ENCODE measurements around the gene EIF3K.
"Not testable (repeated sequence)": the region's sequence is repeated elsewhere in the genome, so short reads cannot be mapped to it uniquely, and the experiment has no call there.

EIF3K gene, protein sequence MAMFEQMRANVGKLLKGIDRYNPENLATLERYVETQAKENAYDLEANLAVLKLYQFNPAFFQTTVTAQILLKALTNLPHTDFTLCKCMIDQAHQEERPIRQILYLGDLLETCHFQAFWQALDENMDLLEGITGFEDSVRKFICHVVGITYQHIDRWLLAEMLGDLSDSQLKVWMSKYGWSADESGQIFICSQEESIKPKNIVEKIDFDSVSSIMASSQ

GRCh38 chr19:38618590-38619360, at the start of gene EIF3K:
Gene EIF3K (plus strand): TSS chr19:38619188. CDS start chr19:38619269, 81 bp downstream.
- H3K4me3 ChIP-seq (ENCODE audit: low read depth in 1 of 2, low read length in 2 of 2) = peak within 1 kb of the TSS; percentile 70 to 97
- H3K9me3 ChIP-seq (ENCODE audit: low read length) = no peaks in the 10 kb centered on the region
- H3K9ac ChIP-seq (ENCODE audit: low read length) = peak within 1 kb of the TSS; percentile 95
- peak within 1 kb of the TSS; percentile 76 for H3K27ac ChIP-seq (ENCODE audit: low read depth, low read length)
- peaks cover 24% of the 10 kb centered on the region for H3K36me3 ChIP-seq (ENCODE audit: insufficient read depth, low read length)
- H3K27me3 ChIP-seq (ENCODE audit: control insufficient read depth in 1 of 2, insufficient read depth in 2 of 2, low read length in 2 of 2) = no peaks in the 10 kb centered on the region
- peaks cover 19% of the 10 kb centered on the region for H3K4me1 ChIP-seq (ENCODE audit: insufficient read depth, low read length)

GRCh38 chr19:38569368-38569983, 49.5 kb upstream of the EIF3K start:
- Histone ChIP-seq H3K9ac (ENCODE audit: low read length) (no peak overlapping the region), H3K27ac (ENCODE audit: low read depth, low read length) (no peak overlapping the region), H3K4me1 (ENCODE audit: insufficient read depth, low read length) (no peaks in the 10 kb centered on the region), H3K36me3 (ENCODE audit: insufficient read depth, low read length) (no peaks in the 10 kb centered on the region), H3K4me3 (ENCODE audit: low read depth in 1 of 2, low read length in 2 of 2) (no peak overlapping the region), H3K27me3 (ENCODE audit: control insufficient read depth in 1 of 2, insufficient read depth in 2 of 2, low read length in 2 of 2) (peaks cover 0 to 14% of the 10 kb centered on the region in 2 donors), H3K9me3 (ENCODE audit: low read length) (no peaks in the 10 kb centered on the region)

DNA sequence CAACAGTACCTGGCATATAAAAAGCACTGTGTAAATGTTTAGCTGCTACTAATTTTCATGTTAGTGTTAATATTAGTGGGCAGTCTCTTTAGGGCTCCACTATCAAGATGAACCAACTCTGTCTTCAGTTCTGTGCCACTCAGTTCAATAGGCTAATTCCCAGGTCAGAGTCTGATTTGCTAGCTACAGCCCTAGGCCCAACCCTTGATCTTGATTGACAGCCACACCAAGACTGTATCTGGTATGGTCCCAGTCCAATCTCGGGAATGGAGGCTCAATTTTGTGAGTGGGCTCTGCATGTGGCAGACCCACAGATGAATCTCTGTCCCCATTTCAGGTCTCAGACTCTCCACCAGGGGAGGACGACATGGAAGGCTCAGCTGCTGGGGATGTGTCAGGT, 47.3 kb upstream of the EIF3K start:
- Histone ChIP-seq H3K4me1 (ENCODE audit: insufficient read depth, low read length) (no peaks in the 10 kb centered on the region), H3K27ac (ENCODE audit: low read depth, low read length) (no peak overlapping the region), H3K9ac (ENCODE audit: low read length) (no peak overlapping the region), H3K4me3 (ENCODE audit: low read depth in 1 of 2, low read length in 2 of 2) (no peak overlapping the region), H3K9me3 (ENCODE audit: low read length) (no peaks in the 10 kb centered on the region), H3K36me3 (ENCODE audit: insufficient read depth, low read length) (no peaks in the 10 kb centered on the region), H3K27me3 (ENCODE audit: control insufficient read depth in 1 of 2, insufficient read depth in 2 of 2, low read length in 2 of 2) (peaks cover 0 to 3% of the 10 kb centered on the region in 2 donors)

GRCh38 chr19:38577826-38578225, 41.2 kb upstream of the EIF3K start:
- no peak overlapping the region for H3K4me3 ChIP-seq (ENCODE audit: low read depth in 1 of 2, low read length in 2 of 2)
- H3K4me1 ChIP-seq (ENCODE audit: insufficient read depth, low read length) = no peaks in the 10 kb centered on the region
- no peak overlapping the region for H3K9ac ChIP-seq (ENCODE audit: low read length)
- H3K27ac ChIP-seq (ENCODE audit: low read depth, low read length) = no peak overlapping the region
- H3K27me3 ChIP-seq (ENCODE audit: control insufficient read depth in 1 of 2, insufficient read depth in 2 of 2, low read length in 2 of 2) = no peaks in the 10 kb centered on the region
- no peaks in the 10 kb centered on the region for H3K9me3 ChIP-seq (ENCODE audit: low read length)
- no peaks in the 10 kb centered on the region for H3K36me3 ChIP-seq (ENCODE audit: insufficient read depth, low read length)

DNA sequence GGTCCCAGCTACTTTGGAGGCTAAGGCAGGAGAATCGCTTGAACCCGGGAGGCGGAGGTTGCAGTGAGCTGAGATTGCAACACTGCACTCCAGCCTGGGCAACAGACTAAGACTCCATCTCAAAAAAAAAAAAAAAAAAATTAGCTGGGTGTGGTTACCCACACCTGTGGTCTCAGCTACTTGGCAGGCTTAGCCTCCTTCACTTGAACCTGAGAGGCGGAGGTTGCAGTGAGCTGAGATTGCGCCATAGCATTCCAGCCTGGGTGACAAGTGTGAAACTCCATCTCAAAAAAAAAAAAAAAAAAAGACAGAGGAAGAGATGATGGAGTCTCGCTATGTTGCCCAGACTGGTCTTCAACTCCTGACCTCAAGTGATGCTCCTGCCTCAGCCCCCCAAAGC, 39.7 kb upstream of the EIF3K start:
- not testable (repeated sequence) for H3K9me3 ChIP-seq (ENCODE audit: low read length); H3K4me1 ChIP-seq (ENCODE audit: insufficient read depth, low read length); H3K27ac ChIP-seq (ENCODE audit: low read depth, low read length); H3K4me3 ChIP-seq (ENCODE audit: low read depth in 1 of 2, low read length in 2 of 2); H3K27me3 ChIP-seq (ENCODE audit: control insufficient read depth in 1 of 2, insufficient read depth in 2 of 2, low read length in 2 of 2); H3K36me3 ChIP-seq (ENCODE audit: insufficient read depth, low read length); H3K9ac ChIP-seq (ENCODE audit: low read length)

DNA sequence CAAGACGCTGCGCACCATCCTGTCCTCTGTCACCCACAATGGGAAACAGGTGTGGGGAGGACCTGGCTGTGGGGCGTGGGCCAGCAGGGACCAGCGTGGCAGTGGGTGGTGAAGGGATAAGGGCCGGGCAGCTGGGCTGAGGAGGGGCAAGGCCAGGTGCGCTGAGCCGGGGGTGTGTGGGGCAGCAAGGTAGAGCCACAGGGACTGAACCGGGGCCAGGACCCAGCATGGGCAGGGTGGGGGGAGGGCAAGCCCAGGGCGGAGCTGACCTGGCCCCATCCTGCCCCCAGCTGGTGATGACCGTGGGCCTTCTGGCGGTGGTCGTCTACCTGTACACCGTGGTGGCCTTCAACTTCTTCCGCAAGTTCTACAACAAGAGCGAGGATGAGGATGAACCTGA, 38.9 kb upstream of the EIF3K start:
- no peak overlapping the region for H3K4me3 ChIP-seq (ENCODE audit: low read depth in 1 of 2, low read length in 2 of 2)
- H3K27ac ChIP-seq (ENCODE audit: low read depth, low read length) = no peak overlapping the region
- H3K9ac ChIP-seq (ENCODE audit: low read length) = no peak overlapping the region
- H3K27me3 ChIP-seq (ENCODE audit: control insufficient read depth in 1 of 2, insufficient read depth in 2 of 2, low read length in 2 of 2) = no peaks in the 10 kb centered on the region
- H3K9me3 ChIP-seq (ENCODE audit: low read length) = no peaks in the 10 kb centered on the region
- no peaks in the 10 kb centered on the region for H3K4me1 ChIP-seq (ENCODE audit: insufficient read depth, low read length)
- no peaks in the 10 kb centered on the region for H3K36me3 ChIP-seq (ENCODE audit: insufficient read depth, low read length)

- H3K36me3 ChIP-seq (ENCODE audit: insufficient read depth, low read length) = no peaks in the 10 kb centered on the region
- no peak overlapping the region for H3K4me3 ChIP-seq (ENCODE audit: low read depth in 1 of 2, low read length in 2 of 2)
- no peaks in the 10 kb centered on the region for H3K4me1 ChIP-seq (ENCODE audit: insufficient read depth, low read length)
- no peak overlapping the region for H3K27ac ChIP-seq (ENCODE audit: low read depth, low read length)
- H3K9ac ChIP-seq (ENCODE audit: low read length) = no peak overlapping the region
- H3K9me3 ChIP-seq (ENCODE audit: low read length) = no peaks in the 10 kb centered on the region
- H3K27me3 ChIP-seq (ENCODE audit: control insufficient read depth in 1 of 2, insufficient read depth in 2 of 2, low read length in 2 of 2) = no peaks in the 10 kb centered on the region
Measured at GRCh38 chr19:38583219-38583984, 35.6 kb upstream of the EIF3K start.

DNA sequence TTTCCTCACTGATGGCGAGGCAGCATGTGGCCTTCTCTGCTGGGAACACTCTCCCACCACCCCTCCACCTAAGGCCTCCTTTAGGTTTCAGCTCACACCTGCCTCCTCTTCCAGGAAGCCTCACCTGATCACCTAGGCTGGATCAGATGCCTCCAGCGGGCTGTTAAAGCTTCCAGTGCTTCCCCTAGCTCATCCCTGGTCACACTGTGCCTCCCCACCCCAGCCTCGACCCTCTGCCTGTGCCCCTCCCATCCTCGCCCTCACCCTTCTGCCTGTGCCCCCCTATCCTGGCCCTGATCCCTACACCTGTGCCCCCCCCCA, 35.0 kb upstream of the EIF3K start:
- H3K27me3 ChIP-seq (ENCODE audit: control insufficient read depth in 1 of 2, insufficient read depth in 2 of 2, low read length in 2 of 2) = no peaks in the 10 kb centered on the region
- no peaks in the 10 kb centered on the region for H3K9me3 ChIP-seq (ENCODE audit: low read length)
- H3K4me1 ChIP-seq (ENCODE audit: insufficient read depth, low read length) = no peaks in the 10 kb centered on the region
- no peak overlapping the region for H3K9ac ChIP-seq (ENCODE audit: low read length)
- no peaks in the 10 kb centered on the region for H3K36me3 ChIP-seq (ENCODE audit: insufficient read depth, low read length)
- H3K4me3 ChIP-seq (ENCODE audit: low read depth in 1 of 2, low read length in 2 of 2) = no peak overlapping the region
- H3K27ac ChIP-seq (ENCODE audit: low read depth, low read length) = no peak overlapping the region

DNA sequence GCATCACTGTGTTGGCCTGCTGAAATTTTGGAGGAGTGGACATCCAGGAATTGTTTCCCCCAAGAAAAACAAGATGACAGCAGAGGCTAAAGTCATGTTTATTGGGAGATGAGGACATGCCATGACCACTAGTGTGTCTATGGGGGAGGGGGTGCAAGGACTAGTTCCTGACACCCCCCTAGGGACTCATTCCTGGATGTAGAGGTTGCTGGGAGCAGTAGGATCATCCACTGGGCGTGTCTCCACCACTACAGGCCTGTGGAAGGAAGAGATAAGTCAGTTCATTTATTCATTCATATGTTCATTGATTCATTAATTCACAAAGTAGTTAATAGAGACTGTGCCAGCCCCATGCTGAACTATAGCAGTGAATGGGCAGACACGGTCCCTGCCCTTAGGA, 31.4 kb upstream of the EIF3K start:
- Histone ChIP-seq H3K27me3 (ENCODE audit: control insufficient read depth in 1 of 2, insufficient read depth in 2 of 2, low read length in 2 of 2) (no peaks in the 10 kb centered on the region), H3K4me3 (ENCODE audit: low read depth in 1 of 2, low read length in 2 of 2) (no peak overlapping the region), H3K9me3 (ENCODE audit: low read length) (no peaks in the 10 kb centered on the region), H3K9ac (ENCODE audit: low read length) (no peak overlapping the region), H3K36me3 (ENCODE audit: insufficient read depth, low read length) (no peaks in the 10 kb centered on the region), H3K27ac (ENCODE audit: low read depth, low read length) (no peak overlapping the region), H3K4me1 (ENCODE audit: insufficient read depth, low read length) (no peaks in the 10 kb centered on the region)

- no peaks in the 10 kb centered on the region for H3K27me3 ChIP-seq (ENCODE audit: control insufficient read depth in 1 of 2, insufficient read depth in 2 of 2, low read length in 2 of 2)
- H3K9me3 ChIP-seq (ENCODE audit: low read length) = no peaks in the 10 kb centered on the region
- H3K9ac ChIP-seq (ENCODE audit: low read length) = no peak overlapping the region
- H3K4me1 ChIP-seq (ENCODE audit: insufficient read depth, low read length) = no peaks in the 10 kb centered on the region
- H3K36me3 ChIP-seq (ENCODE audit: insufficient read depth, low read length) = no peaks in the 10 kb centered on the region
- H3K27ac ChIP-seq (ENCODE audit: low read depth, low read length) = no peak overlapping the region
- no peak overlapping the region for H3K4me3 ChIP-seq (ENCODE audit: low read depth in 1 of 2, low read length in 2 of 2)
Measured at GRCh38 chr19:38588041-38588440, 30.9 kb upstream of the EIF3K start.

- Histone ChIP-seq H3K9me3 (ENCODE audit: low read length) (no peaks in the 10 kb centered on the region), H3K4me1 (ENCODE audit: insufficient read depth, low read length) (no peaks in the 10 kb centered on the region), H3K27ac (ENCODE audit: low read depth, low read length) (no peak overlapping the region), H3K27me3 (ENCODE audit: control insufficient read depth in 1 of 2, insufficient read depth in 2 of 2, low read length in 2 of 2) (peaks cover 4% of the 10 kb centered on the region in 2 donors), H3K9ac (ENCODE audit: low read length) (no peak overlapping the region), H3K4me3 (ENCODE audit: low read depth in 1 of 2, low read length in 2 of 2) (no peak overlapping the region), H3K36me3 (ENCODE audit: insufficient read depth, low read length) (no peaks in the 10 kb centered on the region)
Measured at GRCh38 chr19:38592940-38593339, 26.0 kb upstream of the EIF3K start.
